H1 (cell line): ENCODE data around the gene ZNF516. TPM values are rescaled to one million over a fixed set of nuclear protein-coding genes. Genes with fewer than 3 reads are reported as not detected.

Experiments used
- CTCF ChIA-PET: fragments of 300-600 bp; sonication (Branson Sonifier 250); formaldehyde crosslinking; loops from one replicate; lab custom pipeline; 2021; ENCODE audit not compliant: partially characterized antibody; lab: Charles Lee
- POLR2A ChIA-PET: fragments of 300-600 bp; sonication (Branson Sonifier 250); formaldehyde crosslinking; loops from one replicate; lab custom pipeline; 2021; ENCODE audit warnings: inconsistent platforms; ENCODE audit not compliant: partially characterized antibody; lab: Charles Lee
- DNase-seq, 2 experiments: peaks; one replicate each; pipeline versions ENCODE4 v3.0.0 to v3.0.0-alpha.2; 2010 to 2022; ENCODE audit warnings: low spot score in 2 of 2, low read depth in 1 of 2, mixed read lengths in 1 of 2
- FAIRE-seq: peaks from 2 replicates; lab custom pipeline; 2011; peaks lifted over from hg19 to GRCh38; lab: Jason Lieb, UNC
- H2AFZ ChIP-seq: 2 replicates; pipeline ENCODE4 v1.8.1; 2012; ENCODE audit warnings: low read length, inconsistent platforms
- H2AK5ac ChIP-seq: 2 replicates; pipeline ENCODE4 v1.6.1; 2013; ENCODE audit warnings: low read depth, low read length
- H2BK120ac ChIP-seq: replicated peaks from 2 replicates; pipeline ENCODE3; 2013; ENCODE audit warnings: low read depth, low read length, inconsistent platforms
- H2BK12ac ChIP-seq: 2 replicates; pipeline ENCODE4 v1.6.1; 2013; ENCODE audit warnings: low read depth, low read length
- H2BK15ac ChIP-seq: 2 replicates; pipeline ENCODE4 v1.6.1; 2013; ENCODE audit warnings: low read length
- H2BK20ac ChIP-seq: 2 replicates; pipeline ENCODE4 v1.6.1; 2013; ENCODE audit warnings: low read length
- H2BK5ac ChIP-seq: 2 replicates; pipeline ENCODE4 v1.6.1; 2013; ENCODE audit warnings: low read depth, low read length
- H3K14ac ChIP-seq: 2 replicates; pipeline ENCODE4 v1.6.1; 2013; ENCODE audit warnings: inconsistent platforms; ENCODE audit not compliant: insufficient read length
- H3K18ac ChIP-seq: 2 replicates; pipeline ENCODE4 v1.6.1; 2013; ENCODE audit warnings: low read length; ENCODE audit errors: extremely low read depth
- H3K23ac ChIP-seq: 2 replicates; pipeline ENCODE4 v1.6.1; 2013; ENCODE audit warnings: inconsistent platforms; ENCODE audit not compliant: insufficient read length
- H3K23me2 ChIP-seq: 2 replicates; pipeline ENCODE4 v1.6.1; 2013; ENCODE audit warnings: low read depth, low read length
- H3K27ac ChIP-seq: 2 replicates; pipeline ENCODE4 v1.6.1; 2011; ENCODE audit warnings: low read depth, low read length, inconsistent platforms
- H3K27me3 ChIP-seq, 4 experiments: replicated peaks in 1 of 4; 1 replicate in 1 of 4; 2 replicates in 3 of 4; pipeline versions ENCODE4 v1.6.1 to v1.8.1; 2011 to 2013; ENCODE audit warnings: low read length in 3 of 4, mild to moderate bottlenecking in 3 of 4, inconsistent platforms in 2 of 4, mixed read lengths in 2 of 4, moderate library complexity in 1 of 4; ENCODE audit not compliant: control insufficient read depth in 3 of 4, insufficient read depth in 3 of 4; ENCODE audit errors: extremely low read depth in 1 of 4
- H3K36me3 ChIP-seq, 4 experiments: 2 replicates each; pipeline versions ENCODE4 v1.6.1 to v1.8.1; 2011 to 2013; ENCODE audit warnings: mild to moderate bottlenecking in 4 of 4, low read length in 3 of 4, moderate library complexity in 2 of 4, control low read depth in 1 of 4, inconsistent platforms in 1 of 4; ENCODE audit not compliant: insufficient read depth in 4 of 4, control insufficient read depth in 2 of 4
- H3K4ac ChIP-seq: replicated peaks from 2 replicates; pipeline ENCODE3; 2013; ENCODE audit warnings: low read length, low read depth, mixed read lengths, inconsistent platforms; ENCODE audit not compliant: insufficient read length
- H3K4me1 ChIP-seq, 4 experiments: replicated peaks in 1 of 4; 1 replicate in 1 of 4; 2 replicates in 3 of 4; pipeline versions ENCODE4 v1.6.1 to v1.8.1; 2011 to 2013; ENCODE audit warnings: low read length in 3 of 4, inconsistent platforms in 2 of 4, mixed read lengths in 1 of 4; ENCODE audit not compliant: insufficient read depth in 4 of 4, control insufficient read depth in 3 of 4
- H3K4me2 ChIP-seq, 2 experiments: 2 replicates each; pipeline versions ENCODE4 v1.6.1 to v1.8.1; 2011 to 2013; ENCODE audit warnings: low read depth in 2 of 2, low read length in 2 of 2, control low read depth in 1 of 2, inconsistent platforms in 1 of 2, mild to moderate bottlenecking in 1 of 2; ENCODE audit not compliant: insufficient read depth in 1 of 2
- H3K4me3 ChIP-seq, 4 experiments: fragments of 200-600, 300-600 bp in 1 of 4; sonication (generic), shearing (Covaris generic), sonication (Bioruptor Twin) in 1 of 4; 2 replicates each; pipeline versions ENCODE4 v1.5.1 to v1.8.1; 2011 to 2016; ENCODE audit warnings: low read length in 4 of 4, low read depth in 3 of 4, control low read depth in 2 of 4, inconsistent platforms in 2 of 4, mild to moderate bottlenecking in 2 of 4, mixed read lengths in 1 of 4, moderate library complexity in 1 of 4; ENCODE audit not compliant: insufficient read depth in 2 of 4; ENCODE audit errors: extremely low read depth in 1 of 4
- H3K56ac ChIP-seq: replicated peaks from 2 replicates; pipeline ENCODE3; 2013; ENCODE audit warnings: low read depth, mild to moderate bottlenecking, mixed read lengths, low read length, inconsistent platforms; ENCODE audit not compliant: insufficient read length
- H3K79me1 ChIP-seq: 2 replicates; pipeline ENCODE4 v1.6.1; 2013; ENCODE audit warnings: low read depth, low read length, control low read depth
- H3K79me2 ChIP-seq, 2 experiments: 2 replicates each; pipeline versions ENCODE4 v1.6.1 to v1.8.1; 2012 to 2013; ENCODE audit warnings: low read length in 2 of 2, mild to moderate bottlenecking in 2 of 2, inconsistent platforms in 1 of 2; ENCODE audit not compliant: insufficient read depth in 2 of 2, control insufficient read depth in 1 of 2
- H3K9ac ChIP-seq, 4 experiments: replicated peaks in 1 of 4; 1 replicate in 1 of 4; 2 replicates in 3 of 4; pipeline versions ENCODE4 v1.6.1 to v1.8.1; 2011 to 2013; ENCODE audit warnings: low read depth in 3 of 4, low read length in 3 of 4, control low read depth in 2 of 4, mild to moderate bottlenecking in 2 of 4, moderate library complexity in 2 of 4, inconsistent platforms in 1 of 4; ENCODE audit errors: extremely low read depth in 1 of 4
- H3K9me3 ChIP-seq, 2 experiments: 2 replicates each; pipeline versions ENCODE4 v1.6.1 to v1.8.1; 2012 to 2013; ENCODE audit warnings: mild to moderate bottlenecking in 2 of 2, moderate library complexity in 2 of 2, control low read depth in 1 of 2, inconsistent platforms in 1 of 2, low read depth in 1 of 2, low read length in 1 of 2, mixed read lengths in 1 of 2; ENCODE audit not compliant: insufficient read depth in 2 of 2
- H4K20me1 ChIP-seq, 2 experiments: replicated peaks in 1 of 2; 2 replicates each; pipeline versions ENCODE3 to v1.8.1; 2011 to 2013; ENCODE audit warnings: inconsistent platforms in 2 of 2, low read length in 2 of 2, mild to moderate bottlenecking in 1 of 2; ENCODE audit not compliant: insufficient read depth in 2 of 2, control insufficient read depth in 1 of 2
- H4K5ac ChIP-seq: 2 replicates; pipeline ENCODE4 v1.6.1; 2013; ENCODE audit warnings: low read length, low read depth, mixed read lengths, inconsistent platforms; ENCODE audit not compliant: insufficient read length
- H4K8ac ChIP-seq: 2 replicates; pipeline ENCODE4 v1.8.0; 2013; ENCODE audit warnings: mild to moderate bottlenecking, moderate library complexity, low read length, inconsistent platforms; ENCODE audit not compliant: insufficient read depth; ENCODE audit errors: extremely low read depth
- H4K91ac ChIP-seq: replicated peaks from 2 replicates; pipeline ENCODE3; 2013; ENCODE audit warnings: low read length, mixed read lengths, inconsistent platforms; ENCODE audit not compliant: insufficient read length
- CBX8 ChIP-seq: fragments of 300-800, 300-1000 bp; sonication (generic); IDR thresholded peaks from 2 replicates; pipeline ENCODE4 v1.7.1; 2016; ENCODE audit warnings: low read depth, low read length, borderline replicate concordance
- KDM1A ChIP-seq: fragments of 200-600, 300-600 bp; sonication (generic); IDR thresholded peaks from 2 replicates; pipeline ENCODE4 v1.7.1; 2016; ENCODE audit warnings: mild to moderate bottlenecking, low read length, borderline replicate concordance
- KDM4A ChIP-seq: IDR thresholded peaks from one replicate; pipeline ENCODE4 v1.7.1; 2012; ENCODE audit warnings: low read depth, mild to moderate bottlenecking, moderate library complexity, low read length, inconsistent platforms; ENCODE audit not compliant: severe bottlenecking
- PHF8 ChIP-seq: fragments of 200-600 bp; sonication (generic); conservative IDR thresholded peaks from 2 replicates; pipeline ENCODE4 v1.7.1; 2012; ENCODE audit warnings: low read depth, mild to moderate bottlenecking, inconsistent platforms, low read length, moderate library complexity
- RAD21 ChIP-seq, 2 experiments: IDR thresholded peaks in 1 of 2; conservative IDR thresholded peaks in 1 of 2; 2 replicates each; pipeline ENCODE4 v1.6.1; 2011; ENCODE audit warnings: low read depth in 2 of 2, low read length in 2 of 2, improper control_type of control experiment in 1 of 2, inconsistent platforms in 1 of 2, mild to moderate bottlenecking in 1 of 2, moderate library complexity in 1 of 2
- RFX5 ChIP-seq: IDR thresholded peaks from 2 replicates; pipeline ENCODE4 v1.6.1; 2011; ENCODE audit warnings: low read depth, low read length, improper control_type of control experiment, borderline replicate concordance
- RNF2 ChIP-seq: fragments of 200-900, 300-1000 bp; sonication (generic); IDR thresholded peaks from 2 replicates; pipeline ENCODE4 v1.7.1; 2016; ENCODE audit warnings: borderline replicate concordance, low read depth, mild to moderate bottlenecking, antibody characterized with exemption, low read length; ENCODE audit not compliant: poor library complexity, severe bottlenecking; ENCODE audit errors: missing control alignments
- TAF1 ChIP-seq: IDR thresholded peaks from 2 replicates; pipeline ENCODE4 v1.6.1; 2011; ENCODE audit warnings: mild to moderate bottlenecking, low read depth, low read length
- WGBS, 2 experiments: shearing (Covaris generic) in 1 of 2; methylation state at CpG; one replicate each; pipeline versions ENCODE4 v1.1.6 to v1.1.7; 2013 to 2015; ENCODE audit warnings: low lambda C conversion rate in 2 of 2, mixed read lengths in 2 of 2, inconsistent platforms in 1 of 2, low coverage in 1 of 2, missing lambda C conversion rate in 1 of 2; ENCODE audit not compliant: insufficient replicate concordance in 2 of 2, insufficient coverage in 1 of 2, insufficient read length in 1 of 2; ENCODE audit errors: extremely low coverage in 1 of 2, missing lambda C conversion rate in 1 of 2; 5-methylcytosine and 5-hydroxymethylcytosine counted together
- polyA plus RNA-seq, 7 experiments: library from polyadenylated mRNA; depleted of rRNA in 3 of 7; stranded (reverse) in 5 of 7; unstranded in 2 of 7; fragments of >200 nt in 5 of 7; fragments of 200-250 nt in 2 of 7; gene quantifications; 1 replicate in 5 of 7; 2 replicates in 1 of 7; 4 replicates in 1 of 7; pipeline versions ENCODE4 v1.2.1 to v1.2.3, GENCODE V29; 2011 to 2013; ENCODE audit warnings: missing spikeins in 2 of 7, mixed read lengths in 2 of 7
- total RNA-seq: library from RNA; stranded (reverse); fragmentation: NEBNext Ultra II Directional; extraction: Animal tissue kit (Norgen Biotek cat#: 25700); gene quantifications from 2 replicates; pipeline ENCODE4 v1.2.1, GENCODE V29; 2021

Gene ZNF516
- total and polyA plus RNA-seq, 2 of the 8 experiments (the other 6 are each of a cell fraction or from before 2014, with no cell fraction given): 7.3 to 17.0 TPM

DNA sequence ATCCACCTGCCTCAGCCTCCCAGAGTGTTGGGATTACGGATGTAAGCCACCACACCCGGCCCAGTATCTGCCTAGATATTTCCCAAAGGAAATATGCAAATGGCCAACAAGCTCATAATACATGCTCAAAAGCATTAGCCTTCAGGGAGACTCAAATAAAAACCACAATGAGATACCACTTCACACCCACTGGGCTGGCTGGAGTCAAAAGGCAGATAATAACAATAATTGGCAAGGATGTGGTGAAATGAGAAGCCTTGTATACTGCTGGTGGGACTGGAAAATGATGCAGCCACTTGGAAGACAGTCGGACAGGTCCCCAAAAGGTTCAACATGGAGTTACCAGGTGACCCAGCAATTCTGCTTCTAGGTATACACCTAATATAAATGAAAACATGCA, 20.5 kb upstream of the ZNF516 start:
- Histone ChIP-seq H3K79me2 (no peaks in the 10 kb centered on the region), H3K4me2 (no peak overlapping the region), H2BK120ac (no peak overlapping the region), H3K23me2 (peaks cover 5% of the 10 kb centered on the region), H3K36me3 (no peaks in the 10 kb centered on the region), H2BK12ac (no peak overlapping the region), H3K4me3 (no peak overlapping the region), H3K79me1 (no peaks in the 10 kb centered on the region), H4K5ac (no peak overlapping the region), H2BK5ac (no peak overlapping the region), H3K27ac (no peak overlapping the region), H2AK5ac (no peak overlapping the region), H3K9me3 (no peaks in the 10 kb centered on the region), H4K8ac (no peak overlapping the region), H3K4ac (no peak overlapping the region), H2BK15ac (no peak overlapping the region), H2BK20ac (no peak overlapping the region), H4K20me1 (no peaks in the 10 kb centered on the region), H3K27me3 (no peaks in the 10 kb centered on the region; a peak in 2 of 7 replicates), H2AFZ (no peak overlapping the region), H3K56ac (no peak overlapping the region), H3K18ac (no peak overlapping the region), H3K14ac (no peak overlapping the region), H3K4me1 (peaks cover 0 to 4% (median 3%) of the 10 kb centered on the region in 4 experiments; a peak in 3 of 7 replicates), H3K23ac (no peak overlapping the region), H3K9ac (no peak overlapping the region), H4K91ac (no peak overlapping the region)
- DNase-seq: no peak
- ChIA-PET CTCF (interaction anchor here (0.9 to 1.9 kb wide), 2 partner anchors 13 to 52 kb away, joined by 3 to 5 read pairs; no protein-coding TSS in a partner anchor), POLR2A (interaction anchor here (0.5 kb wide), 1 partner anchor 188 kb away, joined by 4 read pairs; no protein-coding TSS in a partner anchor)
- WGBS, 2 experiments: 97% methylated on average over 3 of the region's 3 CpGs; no CpG with 5 or more reads in 1 of the 2 experiments
- FAIRE-seq: no peak
- no peak for TF ChIP-seq TAF1
- no peak for TF ChIP-seq CBX8
- TF ChIP-seq KDM1A: no peak
- TF ChIP-seq RAD21 (IDR thresholded peaks at IDR 0.05 in 1 of 2, conservative IDR thresholded peaks at IDR 0.05 in 1 of 2; ENCODE audit: low read depth in 2 of 2, low read length in 2 of 2): no peak
- no peak for TF ChIP-seq RFX5
- TF ChIP-seq KDM4A: no peak
- no peak for TF ChIP-seq RNF2
- no peak for TF ChIP-seq PHF8
